HG03045 (cell line): Measurements from ENCODE around the gene PARP12.

Source experiments
- ATAC-seq: cut with Tn5 transposase; IDR thresholded peaks from one replicate; pipeline ENCODE4 v1.9.1; 2021; ENCODE audit warnings: mild to moderate bottlenecking, moderate library complexity; ENCODE audit not compliant: unreplicated experiment

PARP12 gene

GRCh38 chr7:140036224-140036962 is 26.4 kb downstream of the PARP12 start:
- peak; percentile 52 for ATAC-seq

- ATAC-seq: no peak
Observed at GRCh38 chr7:140035400-140036223, 27.1 kb downstream of the PARP12 start.

- no peak for ATAC-seq
Observed at GRCh38 chr7:140034421-140034820, 28.3 kb downstream of the PARP12 start.

GRCh38 chr7:140033779-140034363 is 28.9 kb downstream of the PARP12 start:
- ATAC-seq: no peak

- no peak for ATAC-seq
Observed at GRCh38 chr7:140033036-140033435, 29.7 kb downstream of the PARP12 start.

- no peak for ATAC-seq
Observed at GRCh38 chr7:140031364-140031763, 31.4 kb downstream of the PARP12 start.

GRCh38 chr7:140029072-140029471 is 33.7 kb downstream of the PARP12 start:
- no peak for ATAC-seq

GRCh38 chr7:140028311-140028710 is 34.4 kb downstream of the PARP12 start:
- no peak for ATAC-seq

- no peak for ATAC-seq
Observed at GRCh38 chr7:140027858-140028257, 34.9 kb downstream of the PARP12 start.

GRCh38 chr7:140026935-140027334 is 35.8 kb downstream of the PARP12 start:
- ATAC-seq: no peak

- ATAC-seq: no peak
Observed at GRCh38 chr7:140025814-140026433, 36.8 kb downstream of the PARP12 start.

- ATAC-seq: no peak
Observed at GRCh38 chr7:140025241-140025640, 37.5 kb downstream of the PARP12 start.

GRCh38 chr7:140024585-140024984 is 38.2 kb downstream of the PARP12 start:
- no peak for ATAC-seq

GRCh38 chr7:140023728-140024127 is 39.0 kb downstream of the PARP12 start:
- no peak for ATAC-seq

GRCh38 chr7:140022582-140023211 is 40.1 kb downstream of the PARP12 start:
- ATAC-seq: no peak

GRCh38 chr7:140021603-140022002 is 41.1 kb downstream of the PARP12 start:
- no peak for ATAC-seq

- ATAC-seq: no peak
Observed at GRCh38 chr7:140019606-140020005, 43.1 kb downstream of the PARP12 start.

- no peak for ATAC-seq
Observed at GRCh38 chr7:140019172-140019571, 43.6 kb downstream of the PARP12 start.

- no peak for ATAC-seq
Observed at GRCh38 chr7:140018125-140019043, 44.4 kb downstream of the PARP12 start.

GRCh38 chr7:140017543-140017942 is 45.2 kb downstream of the PARP12 start:
- no peak for ATAC-seq
